Stimulated activated CD8-positive, alpha-beta memory T cell treated with anti-CD3 and anti-CD28 coated beads, Interleukin-15, amount 100 ng/mL, for 48 hours (primary cell): Measurements from ENCODE around the gene RPTN.

Source experiments
- DNase-seq, 2 donors: peaks; one replicate each; pipeline ENCODE4 v3.0.0-alpha.2; 2020; ENCODE audit warnings: low read depth in 2 of 2

The RPTN gene, protein sequence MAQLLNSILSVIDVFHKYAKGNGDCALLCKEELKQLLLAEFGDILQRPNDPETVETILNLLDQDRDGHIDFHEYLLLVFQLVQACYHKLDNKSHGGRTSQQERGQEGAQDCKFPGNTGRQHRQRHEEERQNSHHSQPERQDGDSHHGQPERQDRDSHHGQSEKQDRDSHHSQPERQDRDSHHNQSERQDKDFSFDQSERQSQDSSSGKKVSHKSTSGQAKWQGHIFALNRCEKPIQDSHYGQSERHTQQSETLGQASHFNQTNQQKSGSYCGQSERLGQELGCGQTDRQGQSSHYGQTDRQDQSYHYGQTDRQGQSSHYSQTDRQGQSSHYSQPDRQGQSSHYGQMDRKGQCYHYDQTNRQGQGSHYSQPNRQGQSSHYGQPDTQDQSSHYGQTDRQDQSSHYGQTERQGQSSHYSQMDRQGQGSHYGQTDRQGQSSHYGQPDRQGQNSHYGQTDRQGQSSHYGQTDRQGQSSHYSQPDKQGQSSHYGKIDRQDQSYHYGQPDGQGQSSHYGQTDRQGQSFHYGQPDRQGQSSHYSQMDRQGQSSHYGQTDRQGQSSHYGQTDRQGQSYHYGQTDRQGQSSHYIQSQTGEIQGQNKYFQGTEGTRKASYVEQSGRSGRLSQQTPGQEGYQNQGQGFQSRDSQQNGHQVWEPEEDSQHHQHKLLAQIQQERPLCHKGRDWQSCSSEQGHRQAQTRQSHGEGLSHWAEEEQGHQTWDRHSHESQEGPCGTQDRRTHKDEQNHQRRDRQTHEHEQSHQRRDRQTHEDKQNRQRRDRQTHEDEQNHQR

DNA sequence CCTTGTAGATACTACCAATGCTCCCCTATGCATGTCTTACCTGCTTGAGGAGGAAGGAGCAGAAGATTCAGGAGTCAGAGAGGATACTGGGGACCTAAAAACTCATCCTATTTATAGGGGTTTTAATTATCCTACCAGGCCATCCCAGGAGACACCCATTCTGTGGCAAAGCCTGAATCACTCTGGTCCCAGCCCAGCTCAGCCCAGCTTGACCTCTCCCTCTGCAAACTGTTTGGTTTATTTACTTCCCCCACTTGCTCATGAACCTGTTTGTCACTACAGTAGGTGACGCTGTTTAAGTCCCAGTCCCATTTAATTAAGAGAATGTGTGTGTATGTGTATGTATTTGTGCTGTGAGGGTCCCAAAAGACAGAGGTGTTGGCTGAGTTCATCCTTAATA, at the start of gene RPTN:
RPTN (minus strand) TSS at position 85 of the 400 bp plus-strand sequence. CDS start 1,339 bp downstream, outside the sequence.
- no peak for DNase-seq

DNA sequence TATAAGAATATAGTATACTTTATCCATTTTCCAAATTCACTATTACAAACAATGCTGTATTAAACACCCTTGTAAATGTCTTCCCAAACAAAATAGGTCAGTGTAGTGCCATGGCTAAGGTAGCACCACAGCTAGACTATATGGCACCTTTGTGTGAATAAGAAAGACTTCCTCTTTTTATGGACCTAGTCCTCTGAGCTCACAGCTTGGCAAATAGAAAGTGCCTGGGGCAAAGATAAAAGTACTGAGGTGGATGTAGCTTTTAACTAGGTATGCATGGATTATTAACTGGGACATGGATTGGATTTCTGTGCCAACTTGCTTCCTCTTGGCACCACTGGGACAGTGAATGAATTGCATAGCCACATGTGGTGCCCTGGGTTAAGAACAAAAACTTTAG, 40.0 kb upstream of the RPTN start:
- DNase-seq = no peak

DNA sequence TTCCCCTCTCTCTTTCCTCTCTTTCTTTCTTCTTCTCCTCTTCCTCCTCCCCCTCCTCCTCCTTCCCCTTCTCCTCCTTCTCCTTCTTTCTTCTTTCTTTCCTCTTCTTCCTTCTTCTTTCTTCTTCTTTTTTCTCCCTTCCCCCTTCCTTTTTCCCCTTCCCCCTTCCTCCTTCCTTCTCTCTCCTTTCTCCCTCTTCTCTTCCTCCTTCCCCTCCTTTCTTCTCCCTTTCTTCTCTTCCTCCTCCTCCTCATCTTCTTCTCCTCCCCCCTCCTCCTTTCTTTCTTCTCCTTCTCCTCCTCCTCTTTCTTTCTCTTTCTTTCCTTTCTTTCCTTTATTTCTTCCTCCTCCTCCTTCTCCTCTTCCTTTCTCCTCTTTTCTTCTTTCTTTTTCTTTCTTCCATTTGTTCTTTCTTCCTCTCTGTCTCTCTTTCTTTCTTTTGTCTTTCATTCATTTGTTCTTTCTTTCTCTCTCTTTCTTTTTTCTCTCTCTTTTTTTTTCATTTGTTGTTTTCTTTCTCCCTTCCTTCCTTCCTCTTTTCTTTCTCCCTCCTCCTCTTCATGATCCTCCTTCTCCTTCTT, 38.4 kb upstream of the RPTN start:
- no peak for DNase-seq

DNA sequence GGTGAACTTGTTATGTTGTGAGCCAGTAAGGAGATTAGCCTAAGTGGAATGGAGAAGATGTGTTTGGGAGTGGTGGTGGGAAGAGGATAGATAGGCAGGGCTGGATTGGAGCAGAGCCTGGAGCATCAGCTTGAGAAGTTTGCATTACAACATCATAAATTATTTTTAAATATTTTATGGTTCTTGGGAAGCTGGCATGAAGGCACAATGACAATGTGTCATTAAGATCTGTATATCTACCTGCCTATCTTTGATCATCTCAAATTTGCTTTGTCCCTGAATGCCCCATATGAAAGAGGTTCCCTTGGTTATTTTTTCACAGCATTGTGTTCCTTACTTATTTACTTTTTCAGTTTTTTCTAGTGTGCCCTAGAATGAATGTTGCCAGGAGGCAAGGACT, 32.7 kb upstream of the RPTN start:
- no peak for DNase-seq

DNA sequence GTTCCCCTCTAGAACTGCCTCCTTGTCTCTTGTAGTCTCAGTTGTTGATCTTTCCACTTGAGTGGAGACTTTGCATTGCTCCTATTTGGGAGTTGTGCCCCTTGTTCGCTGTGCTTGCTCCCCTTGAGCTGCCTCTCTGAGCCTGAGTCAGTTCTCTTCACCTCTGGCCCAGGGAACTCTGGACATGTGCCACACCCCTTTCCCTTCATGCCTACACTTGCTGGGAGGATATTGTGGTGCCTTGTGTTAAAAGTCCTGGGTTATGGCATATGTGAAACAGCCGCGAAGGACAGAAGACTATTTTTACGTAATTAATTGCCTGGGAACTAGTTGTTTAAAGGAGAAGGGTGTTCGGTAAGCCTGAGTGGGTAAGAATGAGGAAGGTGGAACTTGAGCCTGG, 32.2 kb upstream of the RPTN start:
- DNase-seq = no peak

DNA sequence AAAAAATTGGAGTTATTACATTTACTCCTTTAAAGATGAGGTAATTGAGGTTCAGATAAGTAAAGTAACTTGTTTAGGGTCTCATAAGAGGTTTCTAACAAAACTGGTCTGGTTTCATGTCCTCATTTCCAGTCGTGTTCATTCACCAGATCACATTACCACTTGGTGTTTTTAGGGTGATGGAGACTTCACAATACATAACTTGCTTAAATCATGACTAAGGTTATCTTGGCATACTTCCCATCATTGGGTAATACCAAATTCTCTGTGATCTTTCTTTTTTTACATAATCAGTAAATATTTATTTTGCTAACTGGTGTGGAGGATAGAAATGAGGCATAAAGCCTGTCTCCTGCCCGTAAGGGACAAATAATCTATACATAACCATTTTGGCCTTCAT, 31.6 kb upstream of the RPTN start:
- no peak for DNase-seq

DNA sequence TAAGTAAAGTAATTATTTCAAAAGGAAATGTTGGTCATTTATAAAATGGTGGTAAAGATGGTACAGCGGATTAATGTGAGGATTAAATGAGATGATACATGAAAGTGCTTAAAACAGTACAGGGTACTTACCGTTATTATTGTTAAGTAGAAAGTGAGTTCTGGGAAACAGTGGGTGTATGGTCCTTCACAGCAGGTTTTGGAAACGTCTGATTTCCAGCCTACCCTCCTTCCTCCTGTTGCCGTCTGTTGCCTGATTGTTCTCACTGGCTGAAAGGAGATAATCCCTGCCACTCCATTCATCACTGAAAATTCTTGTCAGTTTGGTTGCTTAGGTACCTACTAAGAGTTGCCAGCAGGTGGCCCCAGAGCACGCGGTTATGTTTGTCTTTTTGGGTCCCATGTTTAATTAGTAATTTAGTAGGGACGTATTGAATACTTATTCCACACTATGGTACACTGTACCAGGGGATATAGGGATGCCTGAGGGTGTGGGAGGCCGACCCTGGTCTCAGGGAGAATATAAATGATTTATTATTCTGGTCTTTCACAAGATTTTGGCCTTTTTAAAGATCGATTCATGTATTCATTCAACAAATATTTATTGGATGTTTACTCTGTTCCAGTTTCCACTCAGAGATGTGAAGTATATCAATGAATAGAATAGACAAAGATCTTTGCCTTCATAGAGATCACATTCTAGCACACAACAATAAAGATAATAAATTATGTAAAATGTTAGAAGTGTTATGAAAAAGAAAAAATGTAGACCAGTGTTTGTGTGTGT, 30.8 kb upstream of the RPTN start:
- DNase-seq = peak; percentile 38 to 43

DNA sequence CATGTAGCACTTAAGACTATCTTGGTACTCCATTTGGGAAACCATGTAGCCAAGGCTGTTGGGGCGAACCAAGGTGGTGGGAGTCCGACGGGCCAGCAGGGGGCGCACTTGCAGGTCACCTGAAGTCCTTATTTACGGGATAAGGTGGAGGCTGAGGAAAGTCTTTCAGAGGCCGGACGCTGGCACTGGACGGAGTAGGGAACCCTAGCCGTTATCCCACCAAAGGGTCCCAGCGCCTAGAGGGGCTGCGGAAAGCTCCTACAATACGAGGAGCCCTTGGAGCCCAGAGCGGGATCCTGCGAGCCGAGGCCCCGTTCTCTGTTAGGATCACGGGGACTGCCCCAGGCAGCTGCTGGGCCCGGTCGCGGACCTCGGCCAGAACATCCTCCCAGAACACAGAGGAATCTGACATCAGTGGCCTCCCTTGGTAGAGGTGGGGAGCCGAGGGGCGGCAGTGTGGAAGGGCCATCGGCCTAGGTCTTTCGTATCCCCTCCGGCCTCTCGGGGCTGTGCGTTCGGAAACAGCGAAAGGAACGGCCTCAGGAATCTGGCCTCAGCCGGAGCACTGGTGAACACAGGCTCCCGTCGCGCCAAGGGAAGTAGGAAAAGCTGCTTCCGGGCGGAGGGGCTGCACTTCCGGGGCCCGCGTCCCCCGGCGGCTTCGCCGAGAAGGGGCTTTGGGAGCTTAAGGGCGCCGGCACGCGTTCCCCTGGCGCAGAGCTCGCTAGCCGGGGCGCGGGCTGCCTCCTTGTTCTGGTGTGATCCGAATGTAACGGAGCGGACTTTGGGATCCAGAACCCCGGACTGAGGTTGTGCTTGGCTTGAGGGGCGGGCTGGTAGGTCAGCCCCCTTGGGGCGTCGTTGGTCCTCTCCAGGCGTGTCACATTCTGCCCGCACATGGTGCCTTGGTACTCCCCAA, 29.9 kb upstream of the RPTN start:
- DNase-seq = peak; percentile 57 to 65

DNA sequence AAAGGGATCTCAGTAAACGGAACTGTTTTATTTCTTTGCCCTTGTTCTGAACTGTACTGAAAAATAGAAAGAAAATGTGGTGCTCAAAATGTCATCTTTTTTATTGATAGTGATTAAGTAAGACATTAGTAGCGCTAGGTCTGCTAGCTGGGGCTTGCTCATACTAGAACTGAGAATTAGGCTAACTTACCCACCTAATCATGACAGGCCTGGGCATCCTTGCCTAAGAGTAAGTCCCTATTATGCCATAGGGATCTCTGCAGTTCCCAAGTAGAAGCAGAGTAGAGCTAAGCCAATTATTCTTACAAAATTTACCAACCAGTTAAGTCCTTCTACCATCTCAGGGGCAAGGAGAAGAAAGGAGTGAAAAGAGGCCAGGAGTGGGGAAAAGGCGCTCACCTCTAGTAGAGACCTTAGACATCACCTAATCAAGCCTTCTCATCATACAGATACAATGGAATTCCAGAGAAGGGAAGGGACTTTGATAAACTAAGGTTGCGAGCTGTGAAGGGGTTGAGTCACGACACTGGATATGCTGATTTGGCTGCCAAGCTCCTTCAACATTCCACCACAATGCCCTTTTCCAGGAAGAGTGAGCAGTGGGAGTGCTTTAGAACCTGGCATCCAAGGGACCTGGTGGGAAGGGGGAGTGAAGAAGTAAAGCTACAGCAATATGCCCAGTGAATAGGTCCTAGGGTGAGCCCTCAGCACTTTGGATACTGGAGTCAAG, 27.7 kb upstream of the RPTN start:
- no peak for DNase-seq

DNA sequence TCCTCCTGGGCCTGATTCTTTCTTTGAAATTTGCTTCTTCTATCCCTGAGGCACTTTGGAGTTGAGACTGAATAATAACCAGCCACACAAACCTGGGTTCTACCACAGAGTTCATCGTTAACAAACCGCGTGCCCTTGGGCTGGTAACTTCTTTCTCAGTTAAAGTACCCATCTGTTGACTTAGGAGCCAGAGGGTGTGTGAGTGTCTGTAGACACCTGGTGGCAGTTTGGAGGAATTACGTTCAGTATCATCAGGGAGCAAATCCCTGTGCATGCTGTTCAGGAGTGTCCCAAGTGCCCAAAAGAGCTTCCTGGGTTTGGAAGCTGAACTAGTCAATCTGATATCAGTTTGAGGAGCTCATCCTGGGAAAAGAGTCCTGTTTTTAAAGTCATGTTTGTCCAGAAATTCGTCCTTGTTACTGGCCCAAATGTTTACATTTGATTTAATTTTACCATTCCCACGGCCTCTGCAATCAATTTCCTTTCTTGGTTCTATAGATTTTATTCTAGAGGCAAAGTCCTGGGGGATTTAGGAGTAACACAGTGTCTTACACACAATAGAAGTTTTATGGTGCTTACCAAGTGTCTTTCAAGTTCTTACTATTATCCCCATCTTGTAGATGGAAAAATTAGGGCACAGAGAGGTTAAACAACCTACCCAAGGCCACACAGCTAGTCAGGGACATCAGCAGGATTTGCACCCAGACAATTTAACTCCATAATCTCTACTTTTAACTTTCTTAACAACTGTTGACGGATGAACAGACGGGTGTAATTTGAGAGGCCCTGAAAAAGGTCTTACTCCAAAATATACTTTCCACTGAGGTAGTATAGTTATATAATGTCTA, 26.7 kb upstream of the RPTN start:
- peak in 1 of 2 donors; percentile 4 for DNase-seq

DNA sequence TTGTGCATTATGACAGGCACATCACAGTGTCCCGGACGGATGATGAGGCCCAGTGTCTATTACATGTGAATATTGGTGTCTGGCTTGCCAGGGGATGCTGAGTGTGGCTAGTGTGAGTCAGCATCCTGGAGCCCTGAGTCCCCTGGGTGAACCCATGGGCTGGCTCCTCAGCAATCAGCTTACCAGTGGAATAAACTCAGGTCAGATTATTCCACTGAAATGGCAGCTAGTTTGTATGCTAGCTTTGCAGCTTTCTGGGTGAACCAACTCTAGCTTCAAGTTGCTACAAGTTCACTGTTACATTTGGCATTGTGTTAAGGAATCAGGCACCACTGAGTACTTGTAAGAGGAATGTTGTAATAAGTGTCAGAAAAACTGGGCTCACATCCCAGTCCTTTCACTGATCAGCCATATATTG, 23.9 kb upstream of the RPTN start:
- DNase-seq = peak in 1 of 2 donors; percentile 4

DNA sequence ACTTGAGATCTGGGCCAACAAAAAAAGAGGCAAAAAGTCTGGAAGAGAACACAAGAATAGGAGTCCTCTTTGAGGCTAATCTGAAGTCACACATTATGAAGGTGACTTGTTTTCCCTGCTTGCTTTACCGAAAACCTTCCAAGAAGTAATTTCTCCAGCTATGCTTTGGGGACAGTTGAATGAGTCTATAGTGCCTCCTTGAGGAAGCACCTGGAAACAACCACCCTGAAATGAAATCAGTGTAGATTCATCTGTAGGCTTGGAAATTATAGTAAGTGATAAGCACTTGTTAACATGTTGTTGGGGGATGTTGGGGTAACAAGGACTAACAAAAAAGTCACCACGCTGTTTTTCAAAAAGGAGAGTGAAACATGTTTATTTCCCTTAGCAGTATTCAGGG, 23.4 kb upstream of the RPTN start:
- no peak for DNase-seq

DNA sequence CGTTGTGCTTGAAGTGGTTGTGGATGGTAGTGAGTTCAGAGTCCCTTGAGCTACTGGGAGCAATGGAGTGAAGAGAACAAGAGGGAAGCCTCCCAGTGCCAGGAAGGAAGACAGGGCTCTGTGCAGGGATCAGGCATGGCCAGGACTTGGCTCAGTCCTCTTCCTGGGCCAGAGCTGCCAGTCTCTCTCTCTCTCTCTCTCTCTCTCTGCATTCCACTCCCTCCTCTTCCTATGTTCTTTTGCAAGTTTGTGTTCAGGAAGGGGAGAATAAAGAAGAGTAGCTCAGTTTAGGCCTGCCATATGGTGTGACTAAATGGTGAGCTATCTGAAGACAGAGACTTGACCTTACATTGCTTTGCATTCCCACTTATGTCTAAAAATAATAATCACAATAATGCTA, 20.5 kb upstream of the RPTN start:
- no peak for DNase-seq

DNA sequence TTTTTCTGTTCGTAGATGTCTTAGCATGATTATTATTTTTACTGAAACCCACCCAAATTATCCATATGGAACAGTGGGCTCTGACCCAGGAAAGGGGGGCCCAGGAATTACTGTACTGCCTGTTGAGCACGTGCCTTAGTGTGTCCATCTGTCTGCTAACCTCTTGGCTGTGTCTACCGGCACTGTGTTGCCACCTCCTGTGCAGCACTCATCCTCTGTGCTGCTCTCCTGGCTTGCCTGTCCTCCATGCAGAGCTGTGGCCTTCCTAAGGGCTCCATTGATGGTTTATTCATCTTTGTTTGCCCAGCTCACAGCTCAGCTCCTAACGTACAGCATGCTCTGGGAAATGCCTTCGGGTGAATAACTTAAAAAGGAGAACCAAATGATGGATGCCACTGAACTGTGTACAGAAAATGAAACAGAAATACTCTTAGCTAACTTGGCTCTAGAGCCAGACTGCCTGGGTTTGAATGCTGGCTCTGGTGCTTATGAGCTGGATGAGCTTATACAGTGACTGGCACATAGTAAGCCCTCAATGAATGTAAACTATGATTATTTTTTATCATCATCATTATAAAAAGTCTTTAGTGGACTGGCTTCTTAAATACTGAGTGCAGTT, 11.4 kb upstream of the RPTN start:
- no peak for DNase-seq

DNA sequence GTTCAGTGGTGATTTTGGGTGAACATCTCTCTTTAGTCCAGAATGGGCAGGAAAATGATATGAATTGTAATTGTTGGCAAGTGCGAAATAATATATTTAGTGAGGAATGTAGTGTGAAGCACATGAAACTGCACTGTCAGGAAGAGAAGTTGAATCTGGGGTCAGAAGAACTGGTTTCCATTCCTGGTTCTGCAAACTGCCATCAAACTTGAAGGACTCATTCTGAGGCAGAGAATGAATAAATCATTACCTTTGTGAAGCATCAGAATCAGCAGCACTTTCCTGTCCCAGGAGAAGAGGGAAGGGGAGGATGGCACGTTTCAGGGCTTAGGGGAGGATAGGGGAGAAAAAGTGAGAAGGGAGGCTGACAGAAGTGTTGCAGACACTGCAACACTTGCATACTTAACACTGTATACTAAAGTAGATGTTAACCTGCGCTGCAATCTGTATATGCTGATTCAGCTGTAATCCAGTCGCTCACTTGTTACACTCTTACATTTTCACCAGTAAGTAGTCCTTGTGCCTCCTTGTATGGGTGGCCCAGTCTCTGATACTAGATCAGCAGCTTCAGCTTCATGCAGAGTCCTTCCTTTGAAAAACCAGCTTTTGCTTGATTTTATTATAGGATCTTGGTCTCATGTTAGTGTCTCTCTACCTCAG, 10.5 kb upstream of the RPTN start:
- no peak for DNase-seq

DNA sequence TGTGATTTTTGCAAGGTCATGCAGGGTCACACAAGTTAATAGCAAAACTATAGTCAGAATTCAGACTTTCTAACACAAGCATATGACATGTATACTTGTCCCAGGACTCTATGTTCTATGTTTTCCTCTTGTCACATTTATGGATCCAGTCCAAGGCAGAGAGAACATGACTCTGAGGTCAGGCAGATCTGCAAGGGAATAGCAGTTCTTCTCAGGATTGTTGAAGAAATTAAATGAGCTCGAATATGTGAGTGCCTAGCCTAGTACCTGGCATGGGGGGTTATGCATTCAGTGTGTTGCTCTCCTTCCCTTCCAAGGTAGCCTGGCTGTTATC, 9.5 kb upstream of the RPTN start:
- no peak for DNase-seq

DNA sequence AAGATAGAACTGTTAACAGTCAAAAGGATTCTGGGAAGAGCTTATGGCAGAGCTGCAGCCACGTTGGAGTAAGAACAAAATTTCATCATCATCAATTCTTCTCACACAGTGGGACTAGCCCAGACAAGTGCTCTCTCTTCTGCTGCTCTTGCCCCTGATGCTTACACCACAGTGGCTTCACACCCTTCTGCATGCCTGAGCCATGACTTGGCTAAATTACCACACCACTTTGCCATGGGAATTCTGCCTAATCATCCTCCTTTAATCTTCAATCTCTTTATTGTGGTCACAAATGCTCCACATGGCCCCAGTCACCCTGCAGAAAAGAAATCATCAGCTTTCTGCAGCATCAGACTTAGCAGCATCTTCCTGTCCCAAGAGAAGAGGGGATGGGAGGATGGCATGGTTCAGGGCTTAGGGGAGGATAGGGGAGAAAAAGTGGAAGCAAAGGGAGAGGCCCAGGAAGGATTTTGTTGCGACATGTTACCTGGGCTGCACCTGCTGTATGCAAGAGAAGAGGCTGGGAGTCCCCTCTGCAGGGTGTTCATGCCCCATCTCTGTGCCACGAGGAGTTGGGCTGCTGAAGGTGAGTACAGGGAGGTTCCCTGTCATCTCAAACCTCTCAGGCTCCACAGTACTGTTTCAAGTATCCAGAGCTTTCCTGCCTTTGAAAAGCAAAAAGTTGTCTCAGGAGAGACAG, 9.0 kb upstream of the RPTN start:
- no peak for DNase-seq

DNA sequence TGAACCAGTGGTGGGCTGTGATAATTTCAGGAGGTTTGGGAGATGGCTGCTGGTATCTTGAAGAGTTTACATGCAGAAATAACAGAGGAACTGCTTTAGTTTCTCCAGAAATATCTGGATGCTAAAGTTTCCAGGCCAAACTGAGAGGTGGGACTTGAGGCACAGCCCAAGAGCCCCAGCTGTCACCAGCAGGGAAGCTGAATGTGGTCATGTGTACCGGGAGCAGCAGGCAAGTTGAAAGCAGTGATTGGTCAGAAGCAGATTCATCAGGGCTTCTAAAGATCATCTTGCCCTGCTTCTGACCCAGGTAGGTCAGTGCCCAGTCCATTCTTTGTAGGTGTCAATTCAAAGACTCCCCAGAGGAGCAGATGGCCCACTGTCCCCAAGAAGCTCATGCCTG, 7.9 kb upstream of the RPTN start:
- no peak for DNase-seq
